Mucosa of stomach (tissue), 1 donor: ENCODE data around the gene MAP7.

Source experiments
- H3K27me3 ChIP-seq: one replicate; pipeline ENCODE4 v1.7.0; 2013; ENCODE audit warnings: mild to moderate bottlenecking, low read length; ENCODE audit not compliant: control insufficient read depth, insufficient read depth
- H3K36me3 ChIP-seq: one replicate; pipeline ENCODE4 v1.7.0; 2013; ENCODE audit warnings: low read length; ENCODE audit not compliant: control insufficient read depth, insufficient read depth
- H3K4me1 ChIP-seq: one replicate; pipeline ENCODE4 v1.7.0; 2013; ENCODE audit warnings: mild to moderate bottlenecking, low read length; ENCODE audit not compliant: control insufficient read depth, insufficient read depth
- H3K4me3 ChIP-seq: one replicate; pipeline ENCODE4 v1.7.0; 2013; ENCODE audit warnings: low read length
- H3K9ac ChIP-seq: one replicate; pipeline ENCODE4 v1.7.0; 2013; ENCODE audit warnings: mild to moderate bottlenecking, low read length, moderate library complexity
- H3K9me3 ChIP-seq: one replicate; pipeline ENCODE4 v1.7.0; 2013; ENCODE audit warnings: mild to moderate bottlenecking, low read length, moderate library complexity; ENCODE audit not compliant: control insufficient read depth
- donor health status: Pancreatic carcinoma.

MAP7 gene

GRCh38 chr6:136582711-136583471, 32.7 kb upstream of the MAP7 start:
- no peak overlapping the region for H3K4me3 ChIP-seq
- peaks cover 6% of the 10 kb centered on the region for H3K4me1 ChIP-seq
- no peaks in the 10 kb centered on the region for H3K9me3 ChIP-seq
- H3K36me3 ChIP-seq = peaks cover 7% of the 10 kb centered on the region
- H3K9ac ChIP-seq = no peak overlapping the region
- H3K27me3 ChIP-seq = no peaks in the 10 kb centered on the region

GRCh38 chr6:136579800-136580199, 29.6 kb upstream of the MAP7 start:
- H3K9me3 ChIP-seq = no peaks in the 10 kb centered on the region
- H3K4me1 ChIP-seq = peaks cover 12% of the 10 kb centered on the region
- H3K9ac ChIP-seq = no peak overlapping the region
- H3K36me3 ChIP-seq = peaks cover 7% of the 10 kb centered on the region
- H3K27me3 ChIP-seq = no peaks in the 10 kb centered on the region
- H3K4me3 ChIP-seq = no peak overlapping the region

- Histone ChIP-seq H3K36me3 (peaks cover 7% of the 10 kb centered on the region), H3K4me3 (no peak overlapping the region)
Observed at GRCh38 chr6:136576821-136577220, 26.6 kb upstream of the MAP7 start.

GRCh38 chr6:136571496-136571895, 21.3 kb upstream of the MAP7 start:
- H3K4me3 ChIP-seq = no peak overlapping the region
- no peaks in the 10 kb centered on the region for H3K9me3 ChIP-seq
- no peaks in the 10 kb centered on the region for H3K27me3 ChIP-seq
- no peak overlapping the region for H3K9ac ChIP-seq
- H3K4me1 ChIP-seq = peaks cover 11% of the 10 kb centered on the region
- H3K36me3 ChIP-seq = no peaks in the 10 kb centered on the region

More at GRCh38 chr6:136576821-136577220, 26.6 kb upstream of the MAP7 start:
- Histone ChIP-seq H3K9me3 (no peaks in the 10 kb centered on the region), H3K4me1 (peaks cover 12% of the 10 kb centered on the region), H3K9ac (no peak overlapping the region), H3K27me3 (no peaks in the 10 kb centered on the region)

- H3K9me3 ChIP-seq = no peaks in the 10 kb centered on the region
- H3K36me3 ChIP-seq = no peaks in the 10 kb centered on the region
- no peak overlapping the region for H3K4me3 ChIP-seq
- H3K27me3 ChIP-seq = no peaks in the 10 kb centered on the region
- peaks cover 15% of the 10 kb centered on the region for H3K4me1 ChIP-seq
- no peak overlapping the region for H3K9ac ChIP-seq
Observed at GRCh38 chr6:136571065-136571464, 20.8 kb upstream of the MAP7 start.

GRCh38 chr6:136568129-136568528, 17.9 kb upstream of the MAP7 start:
- H3K4me3 ChIP-seq = no peak overlapping the region
- H3K36me3 ChIP-seq = no peaks in the 10 kb centered on the region
- H3K4me1 ChIP-seq = peaks cover 39% of the 10 kb centered on the region
- no peak overlapping the region for H3K9ac ChIP-seq
- H3K27me3 ChIP-seq = no peaks in the 10 kb centered on the region
- H3K9me3 ChIP-seq = no peaks in the 10 kb centered on the region

GRCh38 chr6:136567688-136568087, 17.5 kb upstream of the MAP7 start:
- H3K36me3 ChIP-seq = no peaks in the 10 kb centered on the region
- H3K9ac ChIP-seq = peak overlapping the region; percentile 20
- H3K4me3 ChIP-seq = no peak overlapping the region
- H3K27me3 ChIP-seq = no peaks in the 10 kb centered on the region
- H3K9me3 ChIP-seq = no peaks in the 10 kb centered on the region
- H3K4me1 ChIP-seq = peaks cover 39% of the 10 kb centered on the region

GRCh38 chr6:136566851-136567250, 16.6 kb upstream of the MAP7 start:
- H3K9ac ChIP-seq = no peak overlapping the region
- H3K36me3 ChIP-seq = no peaks in the 10 kb centered on the region
- H3K4me3 ChIP-seq = peak overlapping the region; percentile 12
- H3K27me3 ChIP-seq = no peaks in the 10 kb centered on the region
- H3K9me3 ChIP-seq = no peaks in the 10 kb centered on the region
- peaks cover 39% of the 10 kb centered on the region for H3K4me1 ChIP-seq

- Histone ChIP-seq H3K36me3 (no peaks in the 10 kb centered on the region), H3K9ac (no peak overlapping the region), H3K9me3 (no peaks in the 10 kb centered on the region), H3K4me1 (peaks cover 39% of the 10 kb centered on the region), H3K27me3 (no peaks in the 10 kb centered on the region), H3K4me3 (no peak overlapping the region)
Observed at GRCh38 chr6:136566007-136566487, 15.8 kb upstream of the MAP7 start.

GRCh38 chr6:136564180-136564579, 14.0 kb upstream of the MAP7 start:
- H3K9me3 ChIP-seq = no peaks in the 10 kb centered on the region
- no peak overlapping the region for H3K4me3 ChIP-seq
- H3K36me3 ChIP-seq = no peaks in the 10 kb centered on the region
- H3K27me3 ChIP-seq = no peaks in the 10 kb centered on the region
- no peak overlapping the region for H3K9ac ChIP-seq
- peaks cover 39% of the 10 kb centered on the region for H3K4me1 ChIP-seq

- peaks cover 39% of the 10 kb centered on the region for H3K4me1 ChIP-seq
Observed at GRCh38 chr6:136563386-136564152, 13.3 kb upstream of the MAP7 start.

GRCh38 chr6:136562211-136562610, 12.0 kb upstream of the MAP7 start:
- H3K36me3 ChIP-seq = no peaks in the 10 kb centered on the region
- no peak overlapping the region for H3K4me3 ChIP-seq

More at GRCh38 chr6:136563386-136564152, 13.3 kb upstream of the MAP7 start:
- no peaks in the 10 kb centered on the region for H3K9me3 ChIP-seq
- no peak overlapping the region for H3K4me3 ChIP-seq
- H3K36me3 ChIP-seq = no peaks in the 10 kb centered on the region
- no peak overlapping the region for H3K9ac ChIP-seq
- H3K27me3 ChIP-seq = no peaks in the 10 kb centered on the region

More at GRCh38 chr6:136562211-136562610, 12.0 kb upstream of the MAP7 start:
- Histone ChIP-seq H3K4me1 (peaks cover 34% of the 10 kb centered on the region), H3K27me3 (no peaks in the 10 kb centered on the region), H3K9me3 (no peaks in the 10 kb centered on the region), H3K9ac (no peak overlapping the region)
